H54 (cell line): ENCODE results near the gene EPN2.
"Not testable (repeated sequence)": the region's sequence is repeated elsewhere in the genome, so short reads cannot be mapped to it uniquely, and the experiment has no call there.

Source experiments
- DNase-seq: peaks from one replicate; pipeline ENCODE4 v3.0.0; 2011; ENCODE audit warnings: low spot score, mixed read lengths; ENCODE audit not compliant: insufficient read length
- FAIRE-seq: peaks from 3 replicates; lab custom pipeline; 2011; peaks lifted over from hg19 to GRCh38; lab: Jason Lieb, UNC
- POLR2A ChIP-seq: IDR thresholded peaks from 2 replicates; pipeline ENCODE4 v1.6.1; 2011; ENCODE audit warnings: low read depth, mild to moderate bottlenecking, low read length

Gene EPN2

GRCh38 chr17:19270704-19271611 is 33.8 kb downstream of the EPN2 start:
- FAIRE-seq: no peak
- TF ChIP-seq POLR2A: no peak
- no peak for DNase-seq

DNA sequence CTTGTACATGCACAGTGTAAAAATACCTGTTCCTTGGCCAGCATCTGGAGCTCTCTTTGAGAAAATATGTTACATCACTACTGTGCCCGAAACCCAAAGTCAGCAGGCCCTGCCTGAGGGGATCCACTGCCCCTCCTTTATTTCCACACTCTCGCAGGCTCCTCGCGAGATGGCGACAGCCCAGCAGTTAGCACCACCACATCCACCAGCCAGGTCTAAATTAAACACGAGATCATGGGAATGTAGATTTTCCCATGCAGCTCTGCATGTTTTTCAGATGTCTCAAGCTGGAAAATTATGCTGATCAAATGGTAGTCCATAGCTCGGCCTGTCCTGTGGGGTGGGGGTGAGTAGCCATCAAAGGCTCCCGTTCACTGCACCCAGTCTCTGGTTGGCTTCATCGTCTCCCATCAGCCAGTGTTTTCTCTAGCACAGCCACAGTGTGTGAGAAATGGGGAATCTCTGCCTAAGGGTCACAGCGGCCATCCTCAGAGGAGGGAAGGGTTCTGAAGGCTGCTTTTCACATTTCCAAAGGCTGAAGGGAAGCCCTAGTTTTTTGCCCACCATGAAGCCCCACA is 34.7 kb downstream of the EPN2 start:
- TF ChIP-seq POLR2A: no peak
- DNase-seq (no peak), FAIRE-seq (no peak)

DNA sequence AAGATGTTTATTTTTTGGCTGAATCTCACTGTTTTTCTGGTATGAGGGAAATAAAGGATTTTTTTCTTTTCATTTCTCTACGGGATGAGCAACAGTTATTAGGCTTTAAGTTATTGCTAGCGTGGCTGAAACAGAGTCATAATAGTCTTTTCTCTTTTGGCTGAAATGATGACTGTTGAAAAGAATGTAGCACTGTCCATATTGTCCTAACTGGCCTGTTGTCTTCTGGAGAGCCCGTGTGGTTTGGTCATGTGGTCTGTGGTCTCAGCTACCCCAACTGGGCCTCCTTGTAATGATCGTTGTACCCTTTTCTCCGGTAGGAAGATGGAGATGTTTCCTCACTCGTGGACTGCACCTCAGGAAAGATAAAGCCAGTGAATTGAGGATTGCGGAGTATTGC is 36.6 kb downstream of the EPN2 start:
- no peak for FAIRE-seq
- no peak for TF ChIP-seq POLR2A
- DNase-seq: no peak

DNA sequence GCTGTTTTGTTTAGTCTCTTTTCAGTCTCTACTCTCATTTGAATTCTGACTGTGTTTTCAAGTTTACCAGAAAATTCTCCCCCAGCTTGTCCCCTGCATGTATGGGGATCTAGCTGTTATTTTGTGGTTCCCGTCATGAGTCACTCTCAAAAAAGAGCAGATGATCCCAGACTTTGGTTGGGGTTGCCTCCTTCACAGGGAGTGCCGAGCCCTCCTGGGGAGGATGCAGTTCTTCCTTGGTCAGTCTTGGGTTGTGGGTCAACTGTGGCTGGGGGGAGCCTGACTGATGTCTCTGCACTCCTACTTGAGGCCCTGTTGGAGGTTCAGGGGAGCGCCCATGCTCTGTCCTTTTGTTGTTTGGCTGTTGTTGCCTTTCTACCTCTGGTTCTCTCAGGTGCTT is 37.7 kb downstream of the EPN2 start:
- no peak for TF ChIP-seq POLR2A
- FAIRE-seq (no peak), DNase-seq (no peak)

GRCh38 chr17:19275457-19276127 is 38.4 kb downstream of the EPN2 start:
- no peak for TF ChIP-seq POLR2A
- no peak for DNase-seq
- FAIRE-seq: no peak

DNA sequence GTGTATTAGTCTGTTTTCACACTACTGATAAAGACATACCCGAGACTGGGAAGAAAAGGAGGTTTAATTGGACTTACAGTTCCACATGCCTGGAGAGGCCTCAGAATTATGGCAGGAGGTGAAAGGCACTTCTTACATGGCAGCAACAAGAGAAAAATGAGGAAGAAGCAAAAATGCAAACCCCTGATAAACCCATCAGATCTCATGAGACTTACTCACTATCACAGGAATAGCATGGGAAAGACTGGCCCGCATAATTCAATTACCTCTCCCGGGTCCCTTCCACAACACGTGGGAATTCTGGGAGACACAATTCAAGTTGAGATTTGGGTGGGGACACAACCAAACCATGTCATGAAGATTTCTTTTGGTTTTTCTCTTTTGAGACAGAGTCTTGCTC is 41.1 kb downstream of the EPN2 start:
- not testable (repeated sequence) for DNase-seq, FAIRE-seq

GRCh38 chr17:19278729-19279128 is 41.6 kb downstream of the EPN2 start:
- no peak for DNase-seq
- no peak for TF ChIP-seq POLR2A
- no peak for FAIRE-seq

GRCh38 chr17:19281161-19281560 is 44.0 kb downstream of the EPN2 start:
- TF ChIP-seq POLR2A: no peak
- FAIRE-seq: no peak
- DNase-seq: no peak

DNA sequence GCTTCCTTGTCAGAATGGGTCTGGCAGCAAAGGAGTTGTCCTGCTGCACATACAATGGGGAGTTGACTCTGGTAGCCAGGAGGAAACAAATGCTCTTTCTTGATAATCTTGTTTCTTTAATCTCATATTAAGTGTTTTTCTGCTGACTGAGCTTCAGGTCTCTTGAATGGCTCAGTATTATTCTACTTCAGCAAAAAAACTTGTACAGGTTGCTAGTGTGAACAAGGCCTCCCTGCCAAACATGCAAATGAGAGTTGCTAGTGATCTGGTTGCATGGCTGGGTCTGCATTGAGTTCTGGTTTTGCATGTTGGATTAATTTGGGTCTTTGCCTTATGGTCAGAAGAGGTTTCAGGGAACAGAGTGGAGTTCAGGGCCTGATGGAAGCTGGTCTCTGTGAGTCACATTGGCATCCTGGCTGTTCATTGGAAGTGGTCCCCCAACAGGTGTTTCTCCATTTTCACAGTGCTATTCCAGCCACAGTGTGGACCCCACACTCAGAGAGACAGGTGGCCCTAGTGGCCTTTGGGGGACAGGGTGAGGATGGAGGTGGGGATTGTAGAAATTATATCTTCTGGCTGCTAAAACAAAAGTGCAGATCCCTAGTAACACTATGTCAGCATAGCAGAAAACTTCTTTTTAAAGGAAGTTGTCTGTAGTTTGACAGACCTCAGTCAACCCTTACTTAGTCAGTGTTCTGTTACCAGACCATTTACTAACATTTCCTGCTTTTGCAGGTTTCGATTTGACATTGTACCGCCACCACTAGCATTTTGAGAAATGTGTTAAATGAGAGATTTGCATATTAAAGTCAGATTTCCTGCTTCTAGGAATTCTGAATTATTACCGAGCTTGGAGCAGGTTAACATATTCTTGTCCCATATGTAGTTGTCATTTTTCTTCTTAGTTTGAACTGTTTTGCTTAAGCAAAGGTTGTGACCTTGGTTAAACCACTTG is 47.1 kb downstream of the EPN2 start:
- FAIRE-seq (no peak), DNase-seq (no peak)
- TF ChIP-seq POLR2A: no peak

GRCh38 chr17:19285213-19285900 is 48.2 kb downstream of the EPN2 start:
- FAIRE-seq (no peak), DNase-seq (no peak)
- TF ChIP-seq POLR2A: no peak

DNA sequence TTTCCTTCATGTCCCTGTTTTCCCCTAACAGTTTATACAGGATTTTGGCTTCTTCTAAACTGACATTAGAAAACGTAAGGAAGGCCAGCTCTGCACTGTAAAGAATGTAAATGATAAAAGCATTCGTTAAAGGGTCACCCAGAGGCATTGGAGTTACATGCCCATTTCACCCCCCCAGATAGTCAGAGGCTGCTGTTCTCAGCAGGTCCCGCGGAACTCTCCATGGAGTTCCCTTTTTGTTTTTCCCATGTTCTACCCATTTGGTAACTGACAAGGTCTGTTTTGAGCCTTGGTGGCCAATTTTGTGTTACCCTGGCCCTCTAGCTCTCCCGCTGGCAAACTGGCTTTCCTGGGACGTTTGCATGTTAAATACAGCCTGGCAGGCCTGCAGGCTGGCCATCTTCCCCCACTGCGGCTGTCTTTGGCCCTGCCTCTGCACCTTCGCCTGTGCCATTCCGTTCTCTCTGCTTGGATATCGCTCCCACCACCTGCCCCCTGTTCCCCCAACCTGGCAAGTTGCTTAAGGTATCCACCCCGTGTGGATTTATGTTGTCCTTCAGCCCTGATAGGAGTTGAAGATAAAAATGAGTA is 49.7 kb downstream of the EPN2 start:
- DNase-seq (no peak), FAIRE-seq (no peak)
- no peak for TF ChIP-seq POLR2A

DNA sequence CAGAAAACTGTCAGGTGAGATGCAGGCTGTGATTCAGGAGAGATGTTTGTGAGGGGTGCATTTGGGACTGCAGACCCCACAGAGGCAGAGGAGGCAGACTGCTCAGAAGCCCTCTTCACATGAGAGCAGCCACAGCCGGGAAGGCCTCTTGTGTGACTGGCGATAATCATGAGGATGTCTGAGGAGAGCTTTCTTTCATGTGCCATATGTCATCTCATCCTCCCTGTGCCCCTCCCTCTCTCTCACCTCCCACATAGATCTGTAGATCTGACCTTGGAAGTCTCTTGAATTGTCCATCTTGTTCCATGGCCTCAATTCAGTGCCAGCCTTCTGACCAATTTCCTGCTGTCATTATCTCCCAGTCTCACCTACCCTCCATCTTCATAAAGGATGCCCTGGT is 50.5 kb downstream of the EPN2 start:
- no peak for DNase-seq
- FAIRE-seq: no peak
- no peak for TF ChIP-seq POLR2A

DNA sequence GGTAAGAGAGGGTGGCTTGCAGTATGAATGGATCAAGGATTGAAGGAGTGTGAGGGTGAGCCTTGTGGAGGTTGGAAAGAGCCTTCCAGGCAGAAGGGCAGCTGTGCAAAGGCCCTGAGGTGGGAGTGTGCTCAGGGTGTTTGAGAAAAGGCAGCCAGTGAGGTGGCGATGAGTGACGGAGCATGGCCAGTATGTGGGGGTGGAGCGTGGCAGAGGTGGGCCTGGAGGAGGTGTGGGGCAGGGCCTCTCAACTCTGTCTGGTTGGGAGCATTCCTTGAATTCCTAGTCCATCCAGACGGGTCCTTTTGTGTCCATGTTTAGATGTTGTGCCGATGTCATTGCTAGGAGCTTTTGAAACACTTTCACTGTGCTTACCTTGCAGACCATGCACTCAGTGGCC is 51.3 kb downstream of the EPN2 start:
- no peak for TF ChIP-seq POLR2A
- no peak for FAIRE-seq
- no peak for DNase-seq
